NCI-H1436 treated with DMSO at 0.1 percent for 48 hours (cell line): ENCODE data around the gene SH3GLB1.
A peak's percentile ranks its signal among the peaks of the same experiment; 100 is the strongest.
"Not testable (repeated sequence)": the region's sequence is repeated elsewhere in the genome, so short reads cannot be mapped to it uniquely, and the experiment has no call there.

Experiments used
- DNase-seq: peaks from one replicate; lab custom pipeline; 2025; lab: John Stamatoyannopoulos, UW

Gene SH3GLB1

GRCh38 chr1:86704458-86704971 lies at the start of gene SH3GLB1:
SH3GLB1 (plus strand) TSS chr1:86704576; CDS start chr1:86704900, 324 bp downstream.
- DNase-seq: peak; percentile 22

GRCh38 chr1:86658381-86658780 lies 46.0 kb upstream of the SH3GLB1 start:
- not testable (repeated sequence) for DNase-seq

GRCh38 chr1:86666368-86666767 lies 38.0 kb upstream of the SH3GLB1 start:
- no peak for DNase-seq

- no peak for DNase-seq
Observed at GRCh38 chr1:86687595-86687994, 16.8 kb upstream of the SH3GLB1 start.

GRCh38 chr1:86692641-86693040 lies 11.7 kb upstream of the SH3GLB1 start:
- DNase-seq: no peak

GRCh38 chr1:86695400-86695799 lies 9.0 kb upstream of the SH3GLB1 start:
- no peak for DNase-seq

- no peak for DNase-seq
Observed at GRCh38 chr1:86696522-86696921, 7.9 kb upstream of the SH3GLB1 start.

- DNase-seq: no peak
Observed at GRCh38 chr1:86699186-86699585, 5.2 kb upstream of the SH3GLB1 start.

- no peak for DNase-seq
Observed at GRCh38 chr1:86701731-86702130, 2.6 kb upstream of the SH3GLB1 start.

- DNase-seq: not testable (repeated sequence)
Observed at GRCh38 chr1:86702954-86703494, 1.4 kb upstream of the SH3GLB1 start.

- no peak for DNase-seq
Observed at GRCh38 chr1:86703696-86704457, 499 bp upstream of the SH3GLB1 start.

GRCh38 chr1:86704972-86705664 lies 742 bp downstream of the SH3GLB1 start:
- DNase-seq: no peak

GRCh38 chr1:86705665-86705985 lies 1.2 kb downstream of the SH3GLB1 start:
- DNase-seq: no peak

- DNase-seq: no peak
Observed at GRCh38 chr1:86706018-86706635, 1.8 kb downstream of the SH3GLB1 start.

- DNase-seq: no peak
Observed at GRCh38 chr1:86708920-86709319, 4.5 kb downstream of the SH3GLB1 start.

- no peak for DNase-seq
Observed at GRCh38 chr1:86712088-86712860, 7.9 kb downstream of the SH3GLB1 start.

GRCh38 chr1:86713477-86713876 lies 9.1 kb downstream of the SH3GLB1 start:
- no peak for DNase-seq

- no peak for DNase-seq
Observed at GRCh38 chr1:86714159-86714558, 9.8 kb downstream of the SH3GLB1 start.

- no peak for DNase-seq
Observed at GRCh38 chr1:86714561-86715244, 10.3 kb downstream of the SH3GLB1 start.

- no peak for DNase-seq
Observed at GRCh38 chr1:86718786-86719185, 14.4 kb downstream of the SH3GLB1 start.

GRCh38 chr1:86731416-86731815 lies 27.0 kb downstream of the SH3GLB1 start:
- DNase-seq: no peak
